ENCODE measurements around the gene FUT4.
"Not testable (repeated sequence)": the region's sequence is repeated elsewhere in the genome, so short reads cannot be mapped to it uniquely, and the experiment has no call there.

FUT4 gene, protein sequence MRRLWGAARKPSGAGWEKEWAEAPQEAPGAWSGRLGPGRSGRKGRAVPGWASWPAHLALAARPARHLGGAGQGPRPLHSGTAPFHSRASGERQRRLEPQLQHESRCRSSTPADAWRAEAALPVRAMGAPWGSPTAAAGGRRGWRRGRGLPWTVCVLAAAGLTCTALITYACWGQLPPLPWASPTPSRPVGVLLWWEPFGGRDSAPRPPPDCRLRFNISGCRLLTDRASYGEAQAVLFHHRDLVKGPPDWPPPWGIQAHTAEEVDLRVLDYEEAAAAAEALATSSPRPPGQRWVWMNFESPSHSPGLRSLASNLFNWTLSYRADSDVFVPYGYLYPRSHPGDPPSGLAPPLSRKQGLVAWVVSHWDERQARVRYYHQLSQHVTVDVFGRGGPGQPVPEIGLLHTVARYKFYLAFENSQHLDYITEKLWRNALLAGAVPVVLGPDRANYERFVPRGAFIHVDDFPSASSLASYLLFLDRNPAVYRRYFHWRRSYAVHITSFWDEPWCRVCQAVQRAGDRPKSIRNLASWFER

DNA sequence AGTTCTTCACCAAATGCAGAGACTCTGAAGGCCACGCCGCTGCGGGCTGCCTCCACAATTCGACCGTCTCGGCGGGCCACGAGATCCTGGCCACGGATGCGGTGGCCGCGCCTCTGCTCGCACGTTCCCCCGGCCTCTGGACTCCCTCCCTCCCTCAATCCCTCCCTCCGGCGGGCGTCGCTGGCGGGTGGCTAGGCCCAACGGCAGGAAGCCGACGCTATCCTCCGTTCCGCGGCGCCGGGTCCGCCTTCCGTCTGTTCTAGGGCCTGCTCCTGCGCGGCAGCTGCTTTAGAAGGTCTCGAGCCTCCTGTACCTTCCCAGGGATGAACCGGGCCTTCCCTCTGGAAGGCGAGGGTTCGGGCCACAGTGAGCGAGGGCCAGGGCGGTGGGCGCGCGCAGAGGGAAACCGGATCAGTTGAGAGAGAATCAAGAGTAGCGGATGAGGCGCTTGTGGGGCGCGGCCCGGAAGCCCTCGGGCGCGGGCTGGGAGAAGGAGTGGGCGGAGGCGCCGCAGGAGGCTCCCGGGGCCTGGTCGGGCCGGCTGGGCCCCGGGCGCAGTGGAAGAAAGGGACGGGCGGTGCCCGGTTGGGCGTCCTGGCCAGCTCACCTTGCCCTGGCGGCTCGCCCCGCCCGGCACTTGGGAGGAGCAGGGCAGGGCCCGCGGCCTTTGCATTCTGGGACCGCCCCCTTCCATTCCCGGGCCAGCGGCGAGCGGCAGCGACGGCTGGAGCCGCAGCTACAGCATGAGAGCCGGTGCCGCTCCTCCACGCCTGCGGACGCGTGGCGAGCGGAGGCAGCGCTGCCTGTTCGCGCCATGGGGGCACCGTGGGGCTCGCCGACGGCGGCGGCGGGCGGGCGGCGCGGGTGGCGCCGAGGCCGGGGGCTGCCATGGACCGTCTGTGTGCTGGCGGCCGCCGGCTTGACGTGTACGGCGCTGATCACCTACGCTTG is at the start of gene FUT4:
FUT4 (plus strand) TSS at position 227 of the 951 bp plus-strand sequence; CDS start at position 440, 213 bp downstream.
- DNase-seq: peak; percentile 92

DNA sequence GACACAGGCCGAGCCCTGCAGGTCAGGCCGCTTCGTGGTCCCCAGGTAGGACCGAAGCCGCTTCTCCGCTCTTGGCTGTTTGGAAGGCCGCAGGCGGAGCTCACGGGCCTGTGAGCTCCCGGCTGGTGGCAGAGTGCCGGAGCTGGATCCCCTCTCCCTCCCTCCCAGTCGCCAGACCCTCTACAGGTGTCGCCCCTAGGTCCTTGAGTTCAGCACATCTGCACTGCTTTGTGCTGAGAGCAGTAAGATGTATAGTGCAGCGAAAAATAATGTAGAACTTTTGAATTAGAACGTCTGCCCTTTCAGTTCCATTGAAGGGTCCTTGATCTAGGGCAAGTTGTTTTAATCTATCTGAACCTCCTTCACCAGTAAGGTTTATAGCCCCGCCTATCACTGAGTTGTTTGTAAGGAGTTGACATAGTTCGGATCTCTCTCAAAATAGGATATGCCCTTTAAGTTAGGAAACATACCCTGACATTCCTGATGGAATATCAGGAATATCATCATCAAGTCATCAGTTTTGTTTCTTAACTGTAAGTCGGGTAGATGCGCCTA is 49.5 kb upstream of the FUT4 start:
- DNase-seq: no peak

DNA sequence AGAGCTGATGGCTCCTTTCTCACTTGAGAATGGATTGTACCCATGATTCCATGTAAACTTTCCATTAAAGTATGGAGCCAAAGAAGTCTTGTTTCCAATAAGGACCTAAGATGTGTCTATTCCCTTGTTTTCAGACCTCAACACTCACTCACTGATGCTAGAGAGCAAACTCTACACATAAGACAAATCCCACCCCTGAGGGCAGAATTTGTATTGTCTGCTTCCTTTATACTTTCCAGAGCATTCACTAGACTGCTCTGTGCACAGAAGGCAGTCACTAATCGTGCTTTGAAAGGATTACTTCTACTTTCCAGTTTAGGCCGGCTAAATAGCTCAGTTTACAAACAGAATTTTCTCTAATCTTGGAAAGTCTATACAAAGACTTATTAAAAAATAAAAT is 43.5 kb upstream of the FUT4 start:
- DNase-seq: no peak

DNA sequence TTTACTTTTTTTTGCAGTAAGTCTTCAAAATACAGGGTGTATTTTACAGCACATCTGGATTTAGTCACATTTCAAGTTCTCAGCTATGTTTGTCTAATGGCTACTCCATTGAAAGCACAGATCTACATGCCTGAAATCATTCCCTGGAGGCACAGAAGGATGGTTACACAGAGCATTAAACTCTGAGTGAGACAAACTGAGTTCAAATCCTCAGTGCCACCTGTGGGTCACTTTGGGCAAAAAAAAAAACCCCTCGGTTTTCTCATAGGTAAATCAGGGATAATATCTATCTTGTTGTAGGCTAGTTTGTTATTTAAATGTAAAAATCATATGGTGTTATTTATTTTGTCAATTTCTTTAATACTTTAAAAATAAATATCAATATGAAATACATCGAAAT is 42.2 kb upstream of the FUT4 start:
- DNase-seq: no peak

GRCh38 chr11:94504689-94505293 is 38.9 kb upstream of the FUT4 start:
- DNase-seq: no peak

DNA sequence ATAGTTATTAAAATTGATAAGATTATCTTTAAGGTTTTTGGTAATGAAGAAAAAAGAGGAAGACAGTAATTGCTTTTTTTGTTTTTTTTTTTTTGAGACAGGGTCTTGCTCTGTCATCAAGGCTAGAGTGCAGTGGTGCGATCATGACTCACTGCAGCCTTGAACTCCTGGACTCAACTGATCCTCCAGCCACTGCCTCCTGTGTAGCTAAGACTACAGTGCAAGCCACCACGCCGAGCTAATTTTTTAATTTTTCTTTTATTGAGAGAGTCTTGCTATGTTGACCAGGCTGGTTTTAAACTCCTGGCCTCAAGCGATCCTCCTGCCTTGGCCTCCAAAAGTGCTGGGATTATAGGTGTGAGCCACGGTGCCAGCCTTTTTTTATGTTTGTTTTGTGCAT is 37.2 kb upstream of the FUT4 start:
- DNase-seq: not testable (repeated sequence)

- DNase-seq: no peak
Observed at GRCh38 chr11:94507485-94507884, 36.2 kb upstream of the FUT4 start.

GRCh38 chr11:94511932-94512781 is 31.6 kb upstream of the FUT4 start, which contains the start of gene C11orf97:
Gene C11orf97 (plus strand): TSS chr11:94512461. CDS start chr11:94512529, 68 bp downstream.
- peak; percentile 65 for DNase-seq

- no peak for DNase-seq
Observed at GRCh38 chr11:94513091-94513490, 30.6 kb upstream of the FUT4 start.

DNA sequence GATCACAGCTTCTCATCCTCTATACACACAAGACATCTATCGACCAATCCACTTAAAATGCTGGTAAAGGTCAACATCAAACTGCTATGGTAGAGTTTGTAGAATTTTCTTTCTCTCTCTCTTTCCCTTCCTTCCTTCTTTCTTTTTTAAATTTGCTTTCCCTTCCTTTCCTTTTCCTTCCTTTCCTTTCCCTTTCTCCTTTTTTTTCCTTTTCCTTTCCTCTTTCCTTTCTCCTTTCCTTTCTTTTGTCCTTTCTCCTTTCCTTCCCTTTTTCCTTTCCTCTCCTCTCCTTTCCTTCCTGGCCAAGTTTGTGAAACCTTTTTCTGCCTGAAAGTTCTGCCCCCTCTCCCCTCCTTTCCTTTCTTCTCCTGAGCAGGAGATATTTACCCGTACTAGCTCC is 28.3 kb upstream of the FUT4 start:
- DNase-seq: no peak

DNA sequence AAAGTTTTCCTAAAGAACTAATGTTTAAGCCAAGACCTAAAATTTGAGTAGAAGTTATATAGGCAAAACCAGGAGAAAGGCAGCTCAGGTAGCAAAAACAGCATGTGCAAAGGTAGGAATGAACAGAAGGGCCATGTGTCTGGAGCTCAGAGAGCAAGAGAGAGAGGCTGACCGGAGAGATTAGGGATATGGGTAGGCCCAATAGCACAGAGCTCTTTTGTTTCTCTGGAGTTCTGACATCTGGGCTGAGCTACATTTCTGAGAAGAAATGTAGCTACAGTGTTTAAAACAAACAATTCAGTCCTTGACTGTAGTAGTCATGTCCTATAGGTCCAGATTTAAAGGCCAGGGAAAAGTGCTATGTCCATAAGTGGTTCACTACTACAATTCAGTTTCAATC is 27.0 kb upstream of the FUT4 start:
- no peak for DNase-seq

- no peak for DNase-seq
Observed at GRCh38 chr11:94518300-94518699, 25.4 kb upstream of the FUT4 start.

DNA sequence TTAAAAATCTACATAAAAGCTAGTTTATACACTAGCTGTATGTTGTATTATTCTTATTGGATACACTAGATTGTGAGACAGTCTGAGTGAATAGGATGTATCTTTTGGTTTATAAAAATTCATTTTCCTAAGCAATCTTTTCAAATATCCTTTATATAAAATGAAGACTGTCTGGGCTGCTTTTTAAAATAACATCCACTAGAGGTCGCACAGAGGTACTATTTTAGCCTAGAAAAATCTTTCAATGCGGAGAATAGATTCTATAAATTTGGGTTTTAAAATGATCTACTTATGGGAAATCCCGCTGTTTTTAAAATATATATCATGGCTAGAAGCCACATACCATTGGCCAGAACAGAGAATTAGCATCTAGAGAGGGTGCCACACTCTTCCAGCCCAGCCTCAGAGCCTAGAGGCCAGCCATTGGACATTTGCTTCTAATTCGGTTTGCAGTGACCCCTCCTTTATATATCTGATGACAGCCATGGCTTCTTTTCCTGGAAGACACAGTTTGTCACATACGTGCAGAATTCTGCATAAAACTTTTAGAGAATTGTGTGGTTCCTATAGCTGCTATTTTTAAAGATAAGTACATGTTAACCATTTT is 24.1 kb upstream of the FUT4 start:
- DNase-seq: no peak

- no peak for DNase-seq
Observed at GRCh38 chr11:94521684-94522083, 22.0 kb upstream of the FUT4 start.

- DNase-seq: no peak
Observed at GRCh38 chr11:94524341-94524740, 19.4 kb upstream of the FUT4 start.

DNA sequence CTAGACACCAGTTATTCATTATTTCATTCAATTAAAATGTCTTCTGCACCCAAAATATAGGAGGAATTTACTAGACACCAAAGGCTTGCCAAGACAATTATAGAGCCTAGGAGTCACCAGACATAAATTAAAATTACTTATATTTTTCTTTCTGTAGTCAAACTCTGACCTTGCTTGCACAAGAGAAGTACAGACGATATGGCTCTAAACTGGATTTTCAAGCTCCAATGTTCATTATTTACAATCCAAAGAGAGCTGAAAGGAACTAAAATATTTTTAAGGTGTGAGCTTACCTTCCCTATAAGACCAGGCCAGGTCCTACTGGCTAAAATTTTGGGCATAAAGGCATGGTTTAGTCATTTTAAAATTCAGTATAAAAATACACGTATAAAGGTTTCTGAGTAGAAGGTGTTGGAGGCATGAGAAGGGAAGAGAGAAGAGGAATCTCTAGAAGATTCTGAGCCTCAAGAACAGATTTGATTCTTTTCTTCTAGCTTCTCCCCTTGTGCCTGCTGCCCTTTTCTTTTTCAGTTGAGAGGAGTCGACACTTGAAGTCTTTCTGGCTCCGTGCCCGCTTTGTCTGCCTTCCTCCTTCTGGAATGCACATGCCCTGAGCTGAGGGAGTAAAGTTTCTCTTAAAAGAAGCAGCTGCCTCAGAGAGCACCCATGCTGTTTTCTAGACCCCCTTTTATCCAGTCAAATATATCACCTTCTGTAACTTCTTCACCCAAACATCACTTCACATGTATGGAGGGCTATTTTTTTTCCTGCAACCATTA is 18.0 kb upstream of the FUT4 start:
- peak; percentile 54 for DNase-seq

DNA sequence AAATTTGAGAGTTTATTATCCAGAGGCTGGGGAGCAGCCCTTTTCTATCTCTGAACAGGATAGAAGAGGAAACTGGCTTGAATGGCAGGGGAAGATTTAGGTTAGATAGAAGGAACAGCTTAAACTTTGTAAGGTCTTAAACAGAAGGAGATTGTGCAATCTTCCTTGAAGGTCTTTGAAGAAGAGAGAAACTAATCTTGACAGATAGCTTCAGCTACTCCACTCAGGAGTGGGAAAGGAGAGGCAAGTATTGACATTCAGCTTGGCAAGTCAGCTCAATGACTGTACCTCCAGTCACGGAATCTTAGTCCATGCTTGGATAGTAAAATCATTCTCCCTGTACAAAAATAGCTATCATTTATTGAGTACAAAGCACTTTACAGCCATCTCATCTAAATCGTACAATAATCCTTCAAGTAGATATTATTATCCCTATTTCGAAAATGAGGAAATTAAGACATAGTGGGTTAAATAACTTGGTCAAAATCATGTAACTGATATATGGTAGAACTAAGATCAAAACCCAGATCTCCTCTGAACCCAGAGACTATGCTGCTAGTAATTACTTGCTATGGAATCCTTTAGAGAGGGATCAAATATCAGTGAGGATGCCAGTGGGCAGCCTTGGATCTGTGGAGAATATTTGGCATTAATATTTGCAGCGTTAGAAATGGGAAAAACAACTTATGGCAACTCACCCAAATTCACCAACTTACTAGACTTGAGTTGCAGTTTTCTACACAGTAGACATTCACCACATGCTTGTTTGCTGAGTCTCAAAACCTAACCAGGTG is 16.9 kb upstream of the FUT4 start:
- DNase-seq: no peak

DNA sequence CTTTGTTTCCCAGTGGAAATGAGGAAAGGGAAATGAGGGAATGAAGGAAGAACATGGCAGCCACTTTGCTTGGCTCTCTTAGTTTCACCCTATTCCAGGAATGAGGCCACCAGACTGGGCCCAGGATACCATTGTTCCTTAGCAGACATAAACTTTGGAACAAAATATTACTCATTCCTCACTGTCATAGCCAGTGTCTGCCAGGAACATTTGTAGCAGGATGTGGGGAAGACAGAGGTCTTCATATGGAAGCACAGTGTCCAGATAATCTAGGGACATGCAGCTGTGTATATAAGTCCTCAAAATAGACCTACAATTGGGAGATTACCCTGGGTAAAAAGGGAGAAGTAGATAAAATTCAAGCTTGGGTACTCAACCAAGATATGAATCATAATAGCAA is 15.2 kb upstream of the FUT4 start:
- DNase-seq: no peak

- no peak for DNase-seq
Observed at GRCh38 chr11:94532211-94532610, 11.5 kb upstream of the FUT4 start.

GRCh38 chr11:94533206-94533605 is 10.5 kb upstream of the FUT4 start:
- DNase-seq: no peak
